HCT116 (cell line): ENCODE data around the gene IFNGR2. TPM values are rescaled to one million over a fixed set of nuclear protein-coding genes. Genes with fewer than 3 reads are reported as not detected.

Experiments used
- ATAC-seq: fragments of 200-7000 bp; cut with Tn5 transposase; 2 replicates; pipeline ENCODE4 v1.9.1; 2020; ENCODE audit warnings: mild to moderate bottlenecking, moderate library complexity
- BruUV-seq: library from RNA; stranded (reverse); fragments of 400-500 nt; replicated peaks from 2 replicates; lab custom pipeline; 2021; lab: Mats Ljungman, UMichigan
- CTCF ChIA-PET: fragments of 300-600 bp; sonication (Branson Sonifier 250); formaldehyde crosslinking; loops from one replicate; lab custom pipeline; 2021; ENCODE audit warnings: antibody characterized with exemption; lab: Charles Lee
- POLR2A ChIA-PET: fragments of 300-600, 350-600 bp; sonication (Branson Sonifier 250); formaldehyde crosslinking; loops from one replicate; lab custom pipeline; 2021; ENCODE audit warnings: antibody characterized with exemption; lab: Charles Lee
- RAD21 ChIA-PET, 2 experiments: fragments of 300-600 bp; sonication (Branson Sonifier 250); formaldehyde crosslinking; loops; one replicate each; lab custom pipeline; 2023; ENCODE audit warnings: low total read pairs in 2 of 2; ENCODE audit not compliant: uncharacterized antibody in 2 of 2, unreplicated experiment in 2 of 2, low non-redundant PET in 1 of 2; lab: Charles Lee
- DNase-seq: peaks from one replicate; pipeline ENCODE4 v3.0.0-alpha.2; 2010; ENCODE audit warnings: low read depth, low spot score
- H2AFZ ChIP-seq: fragments of 200-600 bp; shearing (Covaris generic), sonication (generic); 2 replicates; pipeline ENCODE4 v1.6.1; 2017; ENCODE audit warnings: low read depth, mixed run types, mixed read lengths, antibody characterized with exemption, low read length; ENCODE audit not compliant: poor library complexity, severe bottlenecking
- H3K27ac ChIP-seq: 2 replicates; pipeline ENCODE4 v1.5.1; 2012; ENCODE audit warnings: low read depth, low read length
- H3K27me3 ChIP-seq: fragments of 200-600 bp; sonication (generic); 2 replicates; pipeline ENCODE4 v1.6.1; 2016; ENCODE audit warnings: mixed run types, low read length, mixed read lengths; ENCODE audit not compliant: insufficient read depth
- H3K36me3 ChIP-seq, 2 experiments: fragments of 200-500 bp in 1 of 2; fragments of 200-600 bp in 1 of 2; sonication (Bioruptor generic) in 1 of 2; sonication (generic) in 1 of 2; 2 replicates each; pipeline versions ENCODE4 v1.5.1 to v1.6.1; 2014 to 2016; ENCODE audit warnings: low read length in 2 of 2, inconsistent platforms in 1 of 2, mixed read lengths in 1 of 2, mixed run types in 1 of 2; ENCODE audit not compliant: insufficient read depth in 2 of 2, control insufficient read depth in 1 of 2
- H3K4me1 ChIP-seq, 2 experiments: fragments of 200-600 bp in 1 of 2; sonication (generic) in 1 of 2; 2 replicates each; pipeline versions ENCODE4 v1.5.1 to v1.6.1; 2012 to 2017; ENCODE audit warnings: low read length in 2 of 2, inconsistent platforms in 1 of 2, mild to moderate bottlenecking in 1 of 2, mixed read lengths in 1 of 2, mixed run types in 1 of 2, moderate library complexity in 1 of 2; ENCODE audit not compliant: insufficient read depth in 2 of 2, control insufficient read depth in 1 of 2
- H3K4me2 ChIP-seq: fragments of 200-600 bp; sonication (generic); 2 replicates; pipeline ENCODE4 v1.6.1; 2017; ENCODE audit warnings: mixed run types, low read length, mixed read lengths
- H3K4me3 ChIP-seq, 2 experiments: fragments of 200-600 bp in 1 of 2; sonication (generic) in 1 of 2; replicated peaks in 1 of 2; 2 replicates each; pipeline ENCODE4 v1.5.1; 2011 to 2016; ENCODE audit warnings: low read length in 2 of 2, control low read depth in 1 of 2, low read depth in 1 of 2, mild to moderate bottlenecking in 1 of 2, mixed read lengths in 1 of 2, mixed run types in 1 of 2
- H3K79me2 ChIP-seq: fragments of 200-600 bp; sonication (generic); 2 replicates; pipeline ENCODE4 v1.6.1; 2017; ENCODE audit warnings: mild to moderate bottlenecking, mixed run types, low read length, moderate library complexity, mixed read lengths; ENCODE audit not compliant: insufficient read depth
- H3K9ac ChIP-seq: fragments of 200-600 bp; sonication (generic); 2 replicates; pipeline ENCODE4 v1.6.1; 2016; ENCODE audit warnings: low read length, mixed read lengths
- H3K9me2 ChIP-seq: fragments of 200-600 bp; sonication (generic), shearing (Covaris generic); 2 replicates; pipeline ENCODE4 v1.6.1; 2017; ENCODE audit warnings: mixed run types, mild to moderate bottlenecking, moderate library complexity; ENCODE audit not compliant: insufficient read depth
- H3K9me3 ChIP-seq, 2 experiments: fragments of 200-500 bp in 1 of 2; fragments of 200-600 bp in 1 of 2; sonication (Bioruptor generic) in 1 of 2; sonication (generic) in 1 of 2; 2 replicates each; pipeline ENCODE4 v1.6.1; 2014 to 2017; ENCODE audit warnings: low read length in 2 of 2, mixed read lengths in 2 of 2, inconsistent platforms in 1 of 2, low read depth in 1 of 2, mild to moderate bottlenecking in 1 of 2, mixed run types in 1 of 2, moderate library complexity in 1 of 2; ENCODE audit not compliant: control insufficient read depth in 1 of 2, insufficient read depth in 1 of 2
- H4K20me1 ChIP-seq: fragments of 200-600 bp; sonication (generic), shearing (Covaris generic); 2 replicates; pipeline ENCODE4 v1.6.1; 2017; ENCODE audit warnings: mixed run types, mild to moderate bottlenecking, moderate library complexity; ENCODE audit not compliant: insufficient read depth
- EGR1 ChIP-seq: IDR thresholded peaks from 2 replicates; pipeline ENCODE4 v1.6.1; 2012; ENCODE audit warnings: low read depth
- ELF1 ChIP-seq: IDR thresholded peaks from 2 replicates; pipeline ENCODE4 v1.6.1; 2012; ENCODE audit warnings: low read depth, borderline replicate concordance
- EZH2 ChIP-seq: fragments of 200-600 bp; sonication (generic); IDR thresholded peaks from 2 replicates; pipeline ENCODE4 v1.6.1; 2017; ENCODE audit warnings: antibody characterized with exemption, mixed run types
- EZH2phosphoT487 ChIP-seq: fragments of 200-600 bp; IDR thresholded peaks from 2 replicates; pipeline ENCODE4 v1.6.1; 2018; ENCODE audit warnings: antibody characterized with exemption, borderline replicate concordance
- FOSL1 ChIP-seq: IDR thresholded peaks from 2 replicates; pipeline ENCODE4 v1.6.1; 2012; ENCODE audit warnings: low read depth
- JUND ChIP-seq: IDR thresholded peaks from 2 replicates; pipeline ENCODE4 v1.6.1; 2012
- POLR2A ChIP-seq: IDR thresholded peaks from 2 replicates; pipeline ENCODE4 v1.7.0; 2011; ENCODE audit warnings: borderline replicate concordance; ENCODE audit not compliant: insufficient read depth, insufficient read length; ENCODE audit errors: extremely low read depth
- RAD21 ChIP-seq: IDR thresholded peaks from 2 replicates; pipeline ENCODE4 v1.6.1; 2012; ENCODE audit warnings: low read depth, mild to moderate bottlenecking
- SIN3A ChIP-seq: IDR thresholded peaks from 2 replicates; pipeline ENCODE4 v1.6.1; 2012; ENCODE audit warnings: low read depth
- TCF7L2 ChIP-seq: IDR thresholded peaks from 2 replicates; pipeline ENCODE4 v1.7.0; 2011; ENCODE audit warnings: borderline replicate concordance, inconsistent platforms; ENCODE audit not compliant: insufficient read depth, insufficient read length; ENCODE audit errors: extremely low read depth
- YY1 ChIP-seq: IDR thresholded peaks from 2 replicates; pipeline ENCODE4 v1.6.1; 2011; ENCODE audit warnings: low read length, low read depth, moderate library complexity, mild to moderate bottlenecking; ENCODE audit not compliant: insufficient replicate concordance; ENCODE audit errors: extremely low read depth
- ZFX ChIP-seq: fragments of 450-650 bp; IDR thresholded peaks from 2 replicates; pipeline ENCODE4 v1.6.1; 2017
- ZNF274 ChIP-seq: fragments of 200-500 bp; sonication (Bioruptor generic); IDR thresholded peaks from 2 replicates; pipeline ENCODE4 v1.6.1; 2014; ENCODE audit warnings: mild to moderate bottlenecking, low read depth, low read length, inconsistent platforms
- intact Hi-C: fragments of 100-400 bp; cut with micrococcal nuclease; formaldehyde crosslinking; loops from 2 replicates; pipeline ENCODE4 v1.10.0; 2022
- total RNA-seq: library from RNA; stranded (reverse); gene quantifications from one replicate; pipeline ENCODE4 v1.2.1, GENCODE V29; 2021; ENCODE audit not compliant: unreplicated experiment
- TF ChIP-seq, protein P1 (sequence below): IDR thresholded peaks from 2 replicates; pipeline ENCODE4 v1.6.1; 2012
- TF ChIP-seq, protein P2 (sequence below), 3 experiments: fragments of 200-600 bp in 1 of 3; sonication (generic) in 1 of 3; IDR thresholded peaks in 2 of 3; conservative IDR thresholded peaks in 1 of 3; 2 replicates each; pipeline ENCODE4 v1.5.1; 2012 to 2017; ENCODE audit warnings: low read depth in 2 of 3, low read length in 2 of 3, antibody characterized with exemption in 1 of 3, borderline replicate concordance in 1 of 3, control low read depth in 1 of 3, mild to moderate bottlenecking in 1 of 3, mixed read lengths in 1 of 3, mixed run types in 1 of 3, moderate library complexity in 1 of 3; ENCODE audit not compliant: insufficient read depth in 1 of 3
- TF ChIP-seq, protein P3 (sequence below): IDR thresholded peaks from 2 replicates; pipeline ENCODE4 v1.6.1; 2011; ENCODE audit warnings: mild to moderate bottlenecking, low read length, moderate library complexity; ENCODE audit not compliant: insufficient replicate concordance; ENCODE audit errors: extremely low read depth

The IFNGR2 gene
- total RNA-seq, 1 experiment from 2014 or later = 44.6 TPM

DNA sequence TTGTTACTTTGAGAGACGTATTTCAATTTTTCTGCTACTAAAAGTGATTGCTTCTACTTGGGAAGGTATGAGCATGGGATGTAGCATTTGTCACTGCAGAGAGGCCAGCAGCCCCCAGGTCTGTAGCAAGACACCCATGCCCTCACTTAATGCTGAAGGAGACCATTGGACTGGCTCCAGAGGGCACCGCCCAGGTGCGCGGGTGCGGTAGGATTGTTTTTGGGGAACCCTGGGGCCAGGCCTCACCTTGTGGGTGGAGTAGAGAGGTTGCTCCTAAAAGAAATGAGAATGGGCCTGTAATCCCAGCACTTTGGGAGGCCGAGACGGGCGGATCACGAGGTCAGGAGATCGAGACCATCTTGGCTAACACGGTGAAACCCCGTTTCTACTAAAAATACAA lies 30.6 kb upstream of the IFNGR2 start:
- ATAC-seq = no peak
- no peaks in the 10 kb centered on the region for H4K20me1 ChIP-seq
- no TSS peak for BruUV-seq
- peaks cover 1 to 10% of the 10 kb centered on the region in 2 experiments; a peak in 2 of 4 replicates for H3K9me3 ChIP-seq
- no peaks in the 10 kb centered on the region for H3K79me2 ChIP-seq
- no peak overlapping the region for H3K9ac ChIP-seq
- no peak overlapping the region for H2AFZ ChIP-seq
- no peaks in the 10 kb centered on the region for H3K27me3 ChIP-seq
- H3K36me3 ChIP-seq = no peaks in the 10 kb centered on the region
- H3K4me3 ChIP-seq = no peak overlapping the region
- CTCF ChIA-PET = interaction anchor here (2.1 kb wide), 1 partner anchor 11 kb away, joined by 7 read pairs; no protein-coding TSS in a partner anchor
- POLR2A ChIA-PET = no interaction called here
- TF ChIP-seq ELF1 = no peak
- TF ChIP-seq TCF7L2 = no peak
- TF ChIP-seq SIN3A = no peak
- TF ChIP-seq RAD21 = no peak
- TF ChIP-seq POLR2A = no peak
- no peak for DNase-seq
- no peak overlapping the region for H3K4me2 ChIP-seq
- no peaks in the 10 kb centered on the region for H3K9me2 ChIP-seq
- H3K27ac ChIP-seq = no peak overlapping the region
- RAD21 ChIA-PET = interaction anchor here in 1 of 2 experiments (1.3 kb wide), 1 partner anchor 173 kb away, joined by 3 read pairs; no protein-coding TSS in a partner anchor
- peaks cover 10 to 19% of the 10 kb centered on the region in 2 experiments for H3K4me1 ChIP-seq
- intact Hi-C loops = no loop called here

- intact Hi-C loops = no loop called here
- ChIA-PET RAD21 (no interaction called here), POLR2A (no interaction called here), CTCF (interaction anchor here (0.7 to 2.1 kb wide), 2 partner anchors 12 to 174 kb away, joined by 3 to 7 read pairs; no protein-coding TSS in a partner anchor)
- Histone ChIP-seq H3K4me2 (no peak overlapping the region), H3K4me1 (peaks cover 10 to 19% of the 10 kb centered on the region in 2 experiments), H3K27ac (no peak overlapping the region), H3K9me2 (no peaks in the 10 kb centered on the region), H3K9ac (no peak overlapping the region), H3K36me3 (no peaks in the 10 kb centered on the region), H3K79me2 (no peaks in the 10 kb centered on the region), H3K4me3 (no peak overlapping the region), H3K27me3 (no peaks in the 10 kb centered on the region), H4K20me1 (no peaks in the 10 kb centered on the region), H3K9me3 (peaks cover 0 to 3% of the 10 kb centered on the region in 2 experiments; a peak in 1 of 4 replicates), H2AFZ (peak overlapping the region; percentile 75)
- BruUV-seq = no TSS peak
- no peak for DNase-seq
- no peak for ATAC-seq
- TF ChIP-seq, protein P1, sequence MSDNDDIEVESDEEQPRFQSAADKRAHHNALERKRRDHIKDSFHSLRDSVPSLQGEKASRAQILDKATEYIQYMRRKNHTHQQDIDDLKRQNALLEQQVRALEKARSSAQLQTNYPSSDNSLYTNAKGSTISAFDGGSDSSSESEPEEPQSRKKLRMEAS = no peak
- TF ChIP-seq RAD21 = no peak
- no peak for TF ChIP-seq YY1
- TF ChIP-seq ZFX = no peak
- TF ChIP-seq JUND = no peak
- TF ChIP-seq, protein P2, sequence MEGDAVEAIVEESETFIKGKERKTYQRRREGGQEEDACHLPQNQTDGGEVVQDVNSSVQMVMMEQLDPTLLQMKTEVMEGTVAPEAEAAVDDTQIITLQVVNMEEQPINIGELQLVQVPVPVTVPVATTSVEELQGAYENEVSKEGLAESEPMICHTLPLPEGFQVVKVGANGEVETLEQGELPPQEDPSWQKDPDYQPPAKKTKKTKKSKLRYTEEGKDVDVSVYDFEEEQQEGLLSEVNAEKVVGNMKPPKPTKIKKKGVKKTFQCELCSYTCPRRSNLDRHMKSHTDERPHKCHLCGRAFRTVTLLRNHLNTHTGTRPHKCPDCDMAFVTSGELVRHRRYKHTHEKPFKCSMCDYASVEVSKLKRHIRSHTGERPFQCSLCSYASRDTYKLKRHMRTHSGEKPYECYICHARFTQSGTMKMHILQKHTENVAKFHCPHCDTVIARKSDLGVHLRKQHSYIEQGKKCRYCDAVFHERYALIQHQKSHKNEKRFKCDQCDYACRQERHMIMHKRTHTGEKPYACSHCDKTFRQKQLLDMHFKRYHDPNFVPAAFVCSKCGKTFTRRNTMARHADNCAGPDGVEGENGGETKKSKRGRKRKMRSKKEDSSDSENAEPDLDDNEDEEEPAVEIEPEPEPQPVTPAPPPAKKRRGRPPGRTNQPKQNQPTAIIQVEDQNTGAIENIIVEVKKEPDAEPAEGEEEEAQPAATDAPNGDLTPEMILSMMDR (IDR thresholded peaks at IDR 0.05 in 2 of 3, conservative IDR thresholded peaks at IDR 0.05 in 1 of 3; ENCODE audit: borderline replicate concordance in 1 of 3, insufficient read depth in 1 of 3, low read depth in 2 of 3, low read length in 2 of 3) = no peak
- TF ChIP-seq, protein P3, sequence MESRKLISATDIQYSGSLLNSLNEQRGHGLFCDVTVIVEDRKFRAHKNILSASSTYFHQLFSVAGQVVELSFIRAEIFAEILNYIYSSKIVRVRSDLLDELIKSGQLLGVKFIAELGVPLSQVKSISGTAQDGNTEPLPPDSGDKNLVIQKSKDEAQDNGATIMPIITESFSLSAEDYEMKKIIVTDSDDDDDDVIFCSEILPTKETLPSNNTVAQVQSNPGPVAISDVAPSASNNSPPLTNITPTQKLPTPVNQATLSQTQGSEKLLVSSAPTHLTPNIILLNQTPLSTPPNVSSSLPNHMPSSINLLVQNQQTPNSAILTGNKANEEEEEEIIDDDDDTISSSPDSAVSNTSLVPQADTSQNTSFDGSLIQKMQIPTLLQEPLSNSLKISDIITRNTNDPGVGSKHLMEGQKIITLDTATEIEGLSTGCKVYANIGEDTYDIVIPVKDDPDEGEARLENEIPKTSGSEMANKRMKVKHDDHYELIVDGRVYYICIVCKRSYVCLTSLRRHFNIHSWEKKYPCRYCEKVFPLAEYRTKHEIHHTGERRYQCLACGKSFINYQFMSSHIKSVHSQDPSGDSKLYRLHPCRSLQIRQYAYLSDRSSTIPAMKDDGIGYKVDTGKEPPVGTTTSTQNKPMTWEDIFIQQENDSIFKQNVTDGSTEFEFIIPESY = no peak
- TF ChIP-seq EZH2 = no peak
- no peak for TF ChIP-seq ZNF274
- TF ChIP-seq FOSL1 = no peak
- no peak for TF ChIP-seq EGR1
- no peak for TF ChIP-seq EZH2phosphoT487
Observed at GRCh38 chr21:33373451-33373850, 29.8 kb upstream of the IFNGR2 start.
